Measurements from ENCODE around the gene SERGEF. TPM values are rescaled to one million over a fixed set of nuclear protein-coding genes. Genes with fewer than 3 reads are reported as not detected.
A peak's percentile ranks its signal among the peaks of the same experiment; 100 is the strongest.

The SERGEF gene
- total RNA-seq, 5 donors from 2014 or later (not counting 1 experiment from before 2014, with no cell fraction given), result 45.9 to 59.1 (median 55.9) TPM

GRCh38 chr11:17747131-17747955 is 265.5 kb downstream of the SERGEF start:
- no peak overlapping the region for H3K27ac Mint-ChIP-seq
- H3K9me3 Mint-ChIP-seq, result no peaks in the 10 kb centered on the region
- Histone ChIP-seq H3K27me3 (replicated peaks in 1 of 2; ENCODE audit: control insufficient read depth in 2 of 2, extremely low read depth in 1 of 2, insufficient read depth in 2 of 2, low read length in 1 of 2) (peaks cover 0 to 47% of the 10 kb centered on the region in 2 experiments), H3K27ac (ENCODE audit: low read length) (no peak overlapping the region), H3K4me1 (ENCODE audit: control insufficient read depth in 1 of 2, extremely low read depth in 1 of 2, insufficient read depth in 2 of 2, low read length in 2 of 2) (no peaks in the 10 kb centered on the region), H3K36me3 (ENCODE audit: control insufficient read depth in 2 of 2, extremely low read depth in 1 of 2, insufficient read depth in 1 of 2, low read length in 1 of 2) (no peaks in the 10 kb centered on the region), H3K4me3 (ENCODE audit: control insufficient read depth in 1 of 2, extremely low read depth in 1 of 2, low read length in 1 of 2) (no peak overlapping the region), H3K9me3 (no peaks in the 10 kb centered on the region)
- H3K4me3 Mint-ChIP-seq, result no peak overlapping the region
- DNase-seq (no peak), ATAC-seq (replicated peaks in 1 of 4) (no peak)
- H3K27me3 Mint-ChIP-seq, result peaks cover 27 to 35% of the 10 kb centered on the region in 2 donors
- no peaks in the 10 kb centered on the region for H3K36me3 Mint-ChIP-seq
- ChIA-PET CTCF (interaction anchor here in 1 of 2 donors (0.5 to 0.6 kb wide), 2 partner anchors 33 to 757 kb away, joined by 3 to 5 read pairs; no protein-coding TSS in a partner anchor), POLR2A (no interaction called here)
- WGBS (ENCODE audit: insufficient coverage), result 78% methylated on average over 14 of the region's 19 CpGs
- no peaks in the 10 kb centered on the region for H3K4me1 Mint-ChIP-seq

- peaks cover 37 to 40% of the 10 kb centered on the region in 2 donors for H3K27me3 Mint-ChIP-seq
- no peak for ATAC-seq (replicated peaks in 1 of 4)
- ChIA-PET POLR2A (no interaction called here), CTCF (no interaction called here)
- H3K36me3 Mint-ChIP-seq, result no peaks in the 10 kb centered on the region
- no peak for DNase-seq
- no peaks in the 10 kb centered on the region for H3K4me1 Mint-ChIP-seq
- no peaks in the 10 kb centered on the region for H3K4me1 ChIP-seq (ENCODE audit: control insufficient read depth in 1 of 2, extremely low read depth in 1 of 2, insufficient read depth in 2 of 2, low read length in 2 of 2)
- H3K9me3 ChIP-seq, result no peaks in the 10 kb centered on the region
- WGBS (ENCODE audit: insufficient coverage), result 77% methylated on average over 4 of the region's 11 CpGs
- H3K27me3 ChIP-seq (replicated peaks in 1 of 2; ENCODE audit: control insufficient read depth in 2 of 2, extremely low read depth in 1 of 2, insufficient read depth in 2 of 2, low read length in 1 of 2), result peaks cover 0 to 50% of the 10 kb centered on the region in 2 experiments
- no peak overlapping the region for H3K4me3 Mint-ChIP-seq
- H3K4me3 ChIP-seq (ENCODE audit: control insufficient read depth in 1 of 2, extremely low read depth in 1 of 2, low read length in 1 of 2), result no peak overlapping the region
- no peak overlapping the region for H3K27ac Mint-ChIP-seq
- H3K9me3 Mint-ChIP-seq, result no peaks in the 10 kb centered on the region
- H3K27ac ChIP-seq (ENCODE audit: low read length), result no peak overlapping the region
- H3K36me3 ChIP-seq (ENCODE audit: control insufficient read depth in 2 of 2, extremely low read depth in 1 of 2, insufficient read depth in 1 of 2, low read length in 1 of 2), result no peaks in the 10 kb centered on the region
Measured at GRCh38 chr11:17746096-17746495, 266.8 kb downstream of the SERGEF start.

GRCh38 chr11:17745023-17745772 is 267.6 kb downstream of the SERGEF start:
- ATAC-seq (replicated peaks in 1 of 4), result no peak
- WGBS (ENCODE audit: insufficient coverage), result 79% methylated on average over 15 of the region's 20 CpGs
- H3K4me3 ChIP-seq (ENCODE audit: control insufficient read depth in 1 of 2, extremely low read depth in 1 of 2, low read length in 1 of 2), result no peak overlapping the region
- H3K4me1 Mint-ChIP-seq, result no peaks in the 10 kb centered on the region
- no peak overlapping the region for H3K27ac Mint-ChIP-seq
- H3K27me3 Mint-ChIP-seq, result peaks cover 35 to 39% of the 10 kb centered on the region in 2 donors
- CTCF ChIA-PET, result no interaction called here
- no peak overlapping the region for H3K27ac ChIP-seq (ENCODE audit: low read length)
- H3K9me3 Mint-ChIP-seq, result no peaks in the 10 kb centered on the region
- DNase-seq, result no peak
- H3K4me3 Mint-ChIP-seq, result no peak overlapping the region
- H3K9me3 ChIP-seq, result no peaks in the 10 kb centered on the region
- H3K4me1 ChIP-seq (ENCODE audit: control insufficient read depth in 1 of 2, extremely low read depth in 1 of 2, insufficient read depth in 2 of 2, low read length in 2 of 2), result no peaks in the 10 kb centered on the region
- H3K36me3 ChIP-seq (ENCODE audit: control insufficient read depth in 2 of 2, extremely low read depth in 1 of 2, insufficient read depth in 1 of 2, low read length in 1 of 2), result no peaks in the 10 kb centered on the region
- no peaks in the 10 kb centered on the region for H3K36me3 Mint-ChIP-seq
- peaks cover 0 to 59% of the 10 kb centered on the region in 2 experiments for H3K27me3 ChIP-seq (replicated peaks in 1 of 2; ENCODE audit: control insufficient read depth in 2 of 2, extremely low read depth in 1 of 2, insufficient read depth in 2 of 2, low read length in 1 of 2)
- POLR2A ChIA-PET, result no interaction called here

- DNase-seq (no peak), ATAC-seq (replicated peaks in 1 of 4) (no peak)
- no peaks in the 10 kb centered on the region for H3K9me3 Mint-ChIP-seq
- Histone ChIP-seq H3K27me3 (replicated peaks in 1 of 2; ENCODE audit: control insufficient read depth in 2 of 2, extremely low read depth in 1 of 2, insufficient read depth in 2 of 2, low read length in 1 of 2) (peaks cover 0 to 63% of the 10 kb centered on the region in 2 experiments), H3K36me3 (ENCODE audit: control insufficient read depth in 2 of 2, extremely low read depth in 1 of 2, insufficient read depth in 1 of 2, low read length in 1 of 2) (no peaks in the 10 kb centered on the region), H3K27ac (ENCODE audit: low read length) (no peak overlapping the region), H3K9me3 (no peaks in the 10 kb centered on the region), H3K4me3 (ENCODE audit: control insufficient read depth in 1 of 2, extremely low read depth in 1 of 2, low read length in 1 of 2) (no peak overlapping the region), H3K4me1 (ENCODE audit: control insufficient read depth in 1 of 2, extremely low read depth in 1 of 2, insufficient read depth in 2 of 2, low read length in 2 of 2) (no peaks in the 10 kb centered on the region)
- H3K27me3 Mint-ChIP-seq, result peaks cover 31 to 35% of the 10 kb centered on the region in 2 donors
- 76% methylated on average over 8 of the region's 10 CpGs for WGBS (ENCODE audit: insufficient coverage)
- H3K27ac Mint-ChIP-seq, result no peak overlapping the region
- no peaks in the 10 kb centered on the region for H3K36me3 Mint-ChIP-seq
- no peak overlapping the region for H3K4me3 Mint-ChIP-seq
- POLR2A ChIA-PET, result no interaction called here
- no peaks in the 10 kb centered on the region for H3K4me1 Mint-ChIP-seq
- CTCF ChIA-PET, result no interaction called here
Measured at GRCh38 chr11:17744151-17744940, 268.5 kb downstream of the SERGEF start.

- Histone ChIP-seq H3K27me3 (replicated peaks in 1 of 2; ENCODE audit: control insufficient read depth in 2 of 2, extremely low read depth in 1 of 2, insufficient read depth in 2 of 2, low read length in 1 of 2) (peaks cover 0 to 66% of the 10 kb centered on the region in 2 experiments), H3K36me3 (ENCODE audit: control insufficient read depth in 2 of 2, extremely low read depth in 1 of 2, insufficient read depth in 1 of 2, low read length in 1 of 2) (no peaks in the 10 kb centered on the region), H3K4me3 (ENCODE audit: control insufficient read depth in 1 of 2, extremely low read depth in 1 of 2, low read length in 1 of 2) (no peak overlapping the region), H3K4me1 (ENCODE audit: control insufficient read depth in 1 of 2, extremely low read depth in 1 of 2, insufficient read depth in 2 of 2, low read length in 2 of 2) (no peaks in the 10 kb centered on the region), H3K27ac (ENCODE audit: low read length) (no peak overlapping the region), H3K9me3 (no peaks in the 10 kb centered on the region)
- no peaks in the 10 kb centered on the region for H3K4me1 Mint-ChIP-seq
- DNase-seq, result no peak
- H3K27ac Mint-ChIP-seq, result no peak overlapping the region
- H3K27me3 Mint-ChIP-seq, result peaks cover 31 to 35% of the 10 kb centered on the region in 2 donors
- H3K36me3 Mint-ChIP-seq, result no peaks in the 10 kb centered on the region
- no peak overlapping the region for H3K4me3 Mint-ChIP-seq
- no peaks in the 10 kb centered on the region for H3K9me3 Mint-ChIP-seq
- ChIA-PET CTCF (no interaction called here), POLR2A (no interaction called here)
- ATAC-seq (replicated peaks in 1 of 4), result peak in 1 of 4 experiments; percentile 15
- WGBS (ENCODE audit: insufficient coverage), result 77% methylated on average over 2 of the region's 5 CpGs
Measured at GRCh38 chr11:17743808-17744119, 269.1 kb downstream of the SERGEF start.

GRCh38 chr11:17743026-17743807 is 269.6 kb downstream of the SERGEF start:
- ChIA-PET POLR2A (no interaction called here), CTCF (no interaction called here)
- H3K36me3 ChIP-seq (ENCODE audit: control insufficient read depth in 2 of 2, extremely low read depth in 1 of 2, insufficient read depth in 1 of 2, low read length in 1 of 2), result no peaks in the 10 kb centered on the region
- DNase-seq (no peak), ATAC-seq (replicated peaks in 1 of 4) (no peak)
- H3K4me3 ChIP-seq (ENCODE audit: control insufficient read depth in 1 of 2, extremely low read depth in 1 of 2, low read length in 1 of 2), result no peak overlapping the region
- H3K4me1 Mint-ChIP-seq, result no peaks in the 10 kb centered on the region
- no peak overlapping the region for H3K27ac ChIP-seq (ENCODE audit: low read length)
- H3K27ac Mint-ChIP-seq, result no peak overlapping the region
- 86% methylated on average over 11 of the region's 13 CpGs for WGBS (ENCODE audit: insufficient coverage)
- H3K4me1 ChIP-seq (ENCODE audit: control insufficient read depth in 1 of 2, extremely low read depth in 1 of 2, insufficient read depth in 2 of 2, low read length in 2 of 2), result no peaks in the 10 kb centered on the region
- peaks cover 0 to 69% of the 10 kb centered on the region in 2 experiments for H3K27me3 ChIP-seq (replicated peaks in 1 of 2; ENCODE audit: control insufficient read depth in 2 of 2, extremely low read depth in 1 of 2, insufficient read depth in 2 of 2, low read length in 1 of 2)
- peaks cover 30 to 38% of the 10 kb centered on the region in 2 donors for H3K27me3 Mint-ChIP-seq
- H3K9me3 Mint-ChIP-seq, result no peaks in the 10 kb centered on the region
- H3K9me3 ChIP-seq, result no peaks in the 10 kb centered on the region
- no peak overlapping the region for H3K4me3 Mint-ChIP-seq
- no peaks in the 10 kb centered on the region for H3K36me3 Mint-ChIP-seq

All from T-cell (primary cell).